Endometrial microvascular endothelial cells (primary cell): ENCODE data around the gene ZFP92. TPM values are rescaled to one million over a fixed set of nuclear protein-coding genes. Genes with fewer than 3 reads are reported as not detected.

Source experiments
- total RNA-seq: library from RNA; depleted of rRNA; stranded (reverse); fragments of >200 nt; gene quantifications from one replicate; pipeline ENCODE4 v1.2.3, GENCODE V29; 2015; ENCODE audit errors: inconsistent ontology term

ZFP92 gene
- total RNA-seq, 1 donor from 2014 or later, result 1.3 TPM

Other genes with a start within 250 kb of the ZFP92 start
- not detected for gene MAGEA1, start 232.2 kb upstream of the ZFP92 start, total RNA-seq
- not detected for gene PNMA6F, start 89.7 kb upstream of the ZFP92 start, total RNA-seq
- 4.7 TPM for gene ZNF275, start 77.3 kb upstream of the ZFP92 start, total RNA-seq
- not detected for gene PNMA6E, start 10.1 kb upstream of the ZFP92 start, total RNA-seq
- gene TREX2, start 34.6 kb downstream of the ZFP92 start, total RNA-seq, result 0.56 TPM
- gene HAUS7, start 59.1 kb downstream of the ZFP92 start, total RNA-seq, result 39.3 TPM
- 2.9 TPM for gene BGN, start 83.5 kb downstream of the ZFP92 start, total RNA-seq
- not detected for gene ATP2B3, start 106.2 kb downstream of the ZFP92 start, total RNA-seq
- gene CCNQ, start 187.7 kb downstream of the ZFP92 start, total RNA-seq, result 52.3 TPM
- gene DUSP9, start 235.7 kb downstream of the ZFP92 start, total RNA-seq, result not detected